HFF-Myc (cell line): ENCODE data around the gene HCLS1.

Source experiments
- DNase-seq: peaks from one replicate; pipeline ENCODE4 v3.0.0-alpha.2; 2011; ENCODE audit warnings: low read depth; ENCODE audit errors: extremely low read depth
- H3K4me3 ChIP-seq: replicated peaks from 2 replicates; pipeline ENCODE4 v1.5.1; 2011; ENCODE audit warnings: low read depth, mild to moderate bottlenecking, control low read depth, low read length
- TF ChIP-seq, protein P1 (sequence below): IDR thresholded peaks from 2 replicates; pipeline ENCODE4 v1.5.1; 2012; ENCODE audit warnings: mild to moderate bottlenecking, low read depth, low read length, control low read depth; ENCODE audit errors: missing control alignments

Gene HCLS1

DNA sequence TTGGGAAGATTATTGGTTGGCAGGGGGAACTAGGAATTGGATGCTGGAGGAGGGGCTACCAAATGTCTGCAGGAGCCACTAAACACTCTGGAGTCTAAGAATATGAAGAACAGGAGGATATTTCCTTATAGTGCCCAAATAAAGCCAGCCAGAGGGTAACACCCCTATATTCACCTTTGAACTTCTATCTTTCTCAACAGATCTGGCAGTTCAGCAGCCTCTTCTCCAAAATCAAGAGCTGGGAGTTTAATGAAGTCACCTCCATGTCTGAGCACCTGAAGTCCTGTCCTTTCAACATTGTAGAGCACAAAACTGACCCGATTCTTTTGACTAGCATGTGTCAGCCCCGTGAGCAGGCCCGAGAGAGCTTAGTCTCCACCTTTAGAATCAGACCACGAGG is 34.2 kb downstream of the HCLS1 start:
- H3K4me3 ChIP-seq, result no peak overlapping the region
- no peak for DNase-seq
- TF ChIP-seq, protein P1, sequence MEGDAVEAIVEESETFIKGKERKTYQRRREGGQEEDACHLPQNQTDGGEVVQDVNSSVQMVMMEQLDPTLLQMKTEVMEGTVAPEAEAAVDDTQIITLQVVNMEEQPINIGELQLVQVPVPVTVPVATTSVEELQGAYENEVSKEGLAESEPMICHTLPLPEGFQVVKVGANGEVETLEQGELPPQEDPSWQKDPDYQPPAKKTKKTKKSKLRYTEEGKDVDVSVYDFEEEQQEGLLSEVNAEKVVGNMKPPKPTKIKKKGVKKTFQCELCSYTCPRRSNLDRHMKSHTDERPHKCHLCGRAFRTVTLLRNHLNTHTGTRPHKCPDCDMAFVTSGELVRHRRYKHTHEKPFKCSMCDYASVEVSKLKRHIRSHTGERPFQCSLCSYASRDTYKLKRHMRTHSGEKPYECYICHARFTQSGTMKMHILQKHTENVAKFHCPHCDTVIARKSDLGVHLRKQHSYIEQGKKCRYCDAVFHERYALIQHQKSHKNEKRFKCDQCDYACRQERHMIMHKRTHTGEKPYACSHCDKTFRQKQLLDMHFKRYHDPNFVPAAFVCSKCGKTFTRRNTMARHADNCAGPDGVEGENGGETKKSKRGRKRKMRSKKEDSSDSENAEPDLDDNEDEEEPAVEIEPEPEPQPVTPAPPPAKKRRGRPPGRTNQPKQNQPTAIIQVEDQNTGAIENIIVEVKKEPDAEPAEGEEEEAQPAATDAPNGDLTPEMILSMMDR, result no peak

GRCh38 chr3:121624147-121624899 is 36.4 kb downstream of the HCLS1 start:
- TF ChIP-seq, protein P1, result no peak
- no peak for DNase-seq
- no peak overlapping the region for H3K4me3 ChIP-seq

DNA sequence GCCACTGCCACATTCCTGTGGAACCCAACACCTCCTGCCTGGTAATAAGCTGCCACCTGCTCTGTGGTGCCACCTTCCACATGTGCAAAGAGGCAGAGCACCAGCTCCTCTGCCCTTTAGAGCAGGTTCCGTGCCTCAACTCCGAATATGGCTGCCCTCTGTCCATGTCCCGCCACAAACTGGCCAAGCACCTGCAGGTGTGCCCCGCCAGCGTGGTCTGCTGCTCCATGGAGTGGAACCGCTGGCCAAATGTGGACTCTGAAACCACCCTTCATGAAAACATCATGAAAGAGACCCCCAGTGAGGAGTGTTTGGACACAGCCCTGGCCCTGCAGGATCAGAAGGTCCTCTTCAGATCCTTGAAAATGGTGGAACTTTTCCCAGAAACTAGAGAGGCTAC is 39.2 kb downstream of the HCLS1 start:
- DNase-seq, result no peak
- TF ChIP-seq, protein P1, result no peak
- H3K4me3 ChIP-seq, result no peak overlapping the region

DNA sequence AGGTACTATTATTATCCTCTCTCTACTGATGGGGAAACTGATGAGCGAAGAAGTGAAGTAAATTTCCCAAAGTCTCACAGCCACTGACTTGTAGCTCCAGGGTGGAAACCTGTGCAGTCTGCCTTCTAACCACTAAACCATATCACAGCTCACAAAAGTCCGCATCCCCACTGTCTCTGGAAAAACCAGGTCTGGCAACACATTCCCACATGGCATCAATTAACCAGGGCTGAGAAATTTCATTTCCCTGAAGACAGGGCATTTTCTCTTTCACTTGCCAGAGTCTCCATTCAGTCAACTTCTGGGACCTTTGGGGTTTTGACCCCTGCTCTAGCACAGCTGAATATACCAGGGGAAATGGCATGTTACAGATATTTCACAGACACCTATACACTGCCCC is 41.0 kb downstream of the HCLS1 start:
- DNase-seq, result peak; percentile 2

GRCh38 chr3:121606106-121606505 is 54.6 kb downstream of the HCLS1 start:
- H3K4me3 ChIP-seq, result no peak overlapping the region
- DNase-seq, result no peak
- TF ChIP-seq, protein P1, result no peak

More for the DNA sequence above, 41.0 kb downstream of the HCLS1 start:
- TF ChIP-seq, protein P1, result no peak
- no peak overlapping the region for H3K4me3 ChIP-seq

DNA sequence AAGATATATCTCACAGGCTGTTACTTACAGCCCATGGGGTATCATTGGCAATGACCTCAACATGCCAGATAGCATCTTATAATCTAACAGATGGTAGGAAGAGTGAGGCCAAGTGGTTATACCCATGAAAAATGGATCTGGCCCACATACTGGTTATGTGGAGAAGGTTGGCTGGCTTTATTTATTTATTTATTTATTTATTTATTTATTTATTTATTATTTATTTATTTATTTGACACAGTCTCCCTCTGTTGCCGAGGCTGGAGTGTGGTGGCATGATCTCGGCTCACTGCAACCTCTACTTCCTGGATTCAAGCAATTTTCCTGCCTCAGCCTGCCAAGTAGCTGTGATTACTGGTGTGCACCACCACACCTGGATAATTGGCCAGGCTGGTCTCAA is 55.9 kb downstream of the HCLS1 start:
- H3K4me3 ChIP-seq, result no peak overlapping the region
- no peak for DNase-seq
- TF ChIP-seq, protein P1, result no peak
